Pancreas (tissue), 10 donors: ENCODE measurements around the gene MRM2. TPM values are rescaled to one million over a fixed set of nuclear protein-coding genes. Genes with fewer than 3 reads are reported as not detected.

Experiments used
- ATAC-seq, 4 donors: fragments of 200-7000 bp; cut with Tn5 transposase; one replicate each; pipeline versions ENCODE4 v1.8.0 to v1.9.1; 2020; ENCODE audit warnings: mild to moderate bottlenecking in 4 of 4, moderate library complexity in 4 of 4
- DNase-seq, 6 donors: peaks; one replicate each; pipeline ENCODE4 v3.0.0-alpha.2; 2020
- FAIRE-seq: peaks from 2 replicates; lab custom pipeline; 2012; peaks lifted over from hg19 to GRCh38; lab: Jason Lieb, UNC
- H3K27ac ChIP-seq, 4 donors: fragments of 200-600 bp; sonication (generic); 1 replicate in 3 of 4; 2 replicates in 1 of 4; pipeline versions ENCODE4 v1.5.0 to v1.8.0; 2020
- H3K27me3 ChIP-seq, 4 donors: fragments of 200-600 bp; one replicate each; pipeline ENCODE4 v1.8.0; 2021
- H3K36me3 ChIP-seq, 3 donors: fragments of 200-600 bp; sonication (generic) in 1 of 3; one replicate each; pipeline versions ENCODE4 v1.5.0 to v1.8.0; 2020 to 2021
- H3K4me1 ChIP-seq, 3 donors: fragments of 200-600 bp; one replicate each; pipeline ENCODE4 v1.8.0; 2021
- H3K4me3 ChIP-seq, 4 donors: fragments of 200-600 bp; sonication (generic) in 2 of 4; one replicate each; pipeline versions ENCODE4 v1.5.0 to v1.8.0; 2020 to 2021
- H3K9me3 ChIP-seq, 4 donors: fragments of 200-600 bp; one replicate each; pipeline ENCODE4 v1.8.0; 2021
- WGBS, 2 donors: extraction: QIAGEN DNeasy Blood & Tissue Kit; methylation state at CpG; one replicate each; pipeline ENCODE4 v1.1.7; 2013; 5-methylcytosine and 5-hydroxymethylcytosine counted together
- intact Hi-C, 3 donors: fragments of 100-400 bp; cut with DNase I; formaldehyde crosslinking; loops; one replicate each; pipeline versions ENCODE4 v1.11.1 to v1.14.2; 2022
- polyA plus RNA-seq, 2 donors: library from polyadenylated mRNA; stranded (reverse); fragments of 200-250 nt; gene quantifications; one replicate each; pipeline ENCODE4 v1.2.3, GENCODE V29; 2013
- total RNA-seq, 6 donors: library from RNA; stranded (reverse); fragmentation: NEBNext Ultra II Directional in 4 of 6; extraction: Animal tissue kit (Norgen Biotek cat#: 25700) in 4 of 6; gene quantifications; one replicate each; pipeline versions ENCODE4 v1.2.1 to v1.2.4, GENCODE V29; 2021 to 2023
- TF ChIP-seq, protein P1 (sequence below), 4 donors: fragments of 200-600 bp; sonication (generic) in 3 of 4; IDR thresholded peaks; one replicate each; pipeline versions ENCODE4 v1.5.0 to v1.8.0; 2021; ENCODE audit warnings: antibody characterized with exemption in 4 of 4
- donor health status: healthy with polysubstance abuse.
- donor health status: DM: no; HTN: no; CAD: no; lungs with moderate emphysema.
- donor health status: DM: no; HTN: no; CAD: no.
- donor health status: control.
- donor health status: control.
- donor health status: Bipolar disorder and iron deficiency.
- donor health status: DM: yes; HTN: yes; CAD: no.
- donor health status: DM: no; HTN: no; CAD: no.
- donor health status: DM: no; HTN: no; CAD: no.
- donor health status: DM: yes; HTN: yes; CAD: no.

MRM2 gene
- total and polyA plus RNA-seq, 8 donors, result 3.5 to 12.3 (median 7.8) TPM

DNA sequence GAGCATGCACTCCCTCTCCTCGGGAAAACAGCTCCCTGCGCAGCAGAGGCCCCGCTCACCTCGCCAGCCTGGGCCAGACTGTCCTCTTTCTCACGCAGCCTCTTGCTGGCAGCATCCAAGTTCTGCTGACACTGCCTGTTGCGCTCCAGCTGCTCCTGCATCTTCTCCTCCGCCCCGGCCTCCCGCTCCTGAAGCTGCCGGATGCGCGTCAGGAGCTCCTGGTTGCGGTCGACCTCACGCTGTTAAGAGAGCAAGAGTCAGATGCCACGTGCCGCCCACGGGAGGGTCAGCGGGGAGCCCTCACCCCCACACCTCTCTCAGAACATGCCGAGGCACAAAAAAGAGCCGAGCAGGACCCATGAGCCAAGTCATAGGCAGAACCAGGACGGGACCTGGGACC, 19.5 kb downstream of the MRM2 start:
- Histone ChIP-seq H3K4me1 (no peaks in the 10 kb centered on the region), H3K4me3 (no peak overlapping the region), H3K36me3 (peaks cover 0 to under 1% (median 0%) of the 10 kb centered on the region in 3 donors), H3K9me3 (no peaks in the 10 kb centered on the region), H3K27ac (no peak overlapping the region), H3K27me3 (no peaks in the 10 kb centered on the region)
- WGBS, 2 donors, result 93% methylated on average over 21 to 22 of the region's 22 CpGs
- TF ChIP-seq, protein P1, sequence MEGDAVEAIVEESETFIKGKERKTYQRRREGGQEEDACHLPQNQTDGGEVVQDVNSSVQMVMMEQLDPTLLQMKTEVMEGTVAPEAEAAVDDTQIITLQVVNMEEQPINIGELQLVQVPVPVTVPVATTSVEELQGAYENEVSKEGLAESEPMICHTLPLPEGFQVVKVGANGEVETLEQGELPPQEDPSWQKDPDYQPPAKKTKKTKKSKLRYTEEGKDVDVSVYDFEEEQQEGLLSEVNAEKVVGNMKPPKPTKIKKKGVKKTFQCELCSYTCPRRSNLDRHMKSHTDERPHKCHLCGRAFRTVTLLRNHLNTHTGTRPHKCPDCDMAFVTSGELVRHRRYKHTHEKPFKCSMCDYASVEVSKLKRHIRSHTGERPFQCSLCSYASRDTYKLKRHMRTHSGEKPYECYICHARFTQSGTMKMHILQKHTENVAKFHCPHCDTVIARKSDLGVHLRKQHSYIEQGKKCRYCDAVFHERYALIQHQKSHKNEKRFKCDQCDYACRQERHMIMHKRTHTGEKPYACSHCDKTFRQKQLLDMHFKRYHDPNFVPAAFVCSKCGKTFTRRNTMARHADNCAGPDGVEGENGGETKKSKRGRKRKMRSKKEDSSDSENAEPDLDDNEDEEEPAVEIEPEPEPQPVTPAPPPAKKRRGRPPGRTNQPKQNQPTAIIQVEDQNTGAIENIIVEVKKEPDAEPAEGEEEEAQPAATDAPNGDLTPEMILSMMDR (IDR thresholded peaks at IDR 0.05), result no peak
- no peak for ATAC-seq
- no peak for FAIRE-seq
- intact Hi-C loops, result no loop called here
- DNase-seq, result peak in 1 of 6 donors; percentile 49

DNA sequence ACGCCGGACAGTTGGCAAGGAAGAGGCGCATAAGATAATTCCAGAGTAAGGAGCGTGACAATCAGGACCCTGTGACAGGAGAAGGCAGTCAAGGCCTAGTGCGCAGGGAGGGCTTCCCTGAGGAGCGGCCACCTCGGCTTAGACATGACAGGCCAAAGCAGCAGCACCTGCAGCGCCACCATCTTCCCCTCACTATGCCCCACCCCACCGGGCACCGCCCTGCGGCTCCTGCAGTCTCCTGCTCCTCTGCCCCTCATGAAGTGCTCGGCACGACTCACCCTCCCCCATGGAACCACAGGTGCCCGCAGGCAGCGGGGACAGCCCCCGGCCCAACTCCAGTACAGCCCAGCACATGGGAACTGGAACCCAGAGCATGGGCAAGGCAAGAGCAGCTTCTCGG, 21.1 kb downstream of the MRM2 start:
- H3K4me3 ChIP-seq, result no peak overlapping the region
- WGBS, 2 donors, result 94 to 96% methylated on average over 16 of the region's 17 CpGs
- ATAC-seq (no peak), DNase-seq (peak in 1 of 6 donors; percentile 53), FAIRE-seq (no peak)
- H3K36me3 ChIP-seq, result peaks cover 0 to 9% (median 3%) of the 10 kb centered on the region in 3 donors
- intact Hi-C loops, result no loop called here
- no peak overlapping the region for H3K27ac ChIP-seq
- no peaks in the 10 kb centered on the region for H3K27me3 ChIP-seq
- H3K9me3 ChIP-seq, result no peaks in the 10 kb centered on the region
- H3K4me1 ChIP-seq, result no peaks in the 10 kb centered on the region
- TF ChIP-seq, protein P1 (IDR thresholded peaks at IDR 0.05), result no peak

DNA sequence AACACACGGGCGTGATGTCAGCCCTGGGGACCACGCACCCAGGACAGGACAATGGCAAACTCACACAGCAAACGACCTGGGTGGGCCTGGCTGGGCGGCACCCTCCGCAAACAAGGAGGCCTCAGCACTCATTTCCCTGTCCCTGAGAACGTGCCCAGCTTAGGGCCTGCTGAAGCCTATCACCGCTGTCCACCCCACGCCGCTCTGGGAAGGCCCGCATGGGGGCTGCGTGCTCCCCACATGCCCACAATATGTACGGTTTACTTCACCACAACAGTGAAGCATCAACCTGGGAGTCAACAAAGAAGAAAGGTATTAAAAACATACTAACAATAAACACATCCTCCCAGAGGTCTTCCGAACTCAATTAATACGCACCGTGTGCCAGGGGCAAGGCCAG, 21.5 kb downstream of the MRM2 start:
- DNase-seq, result no peak
- no peak for FAIRE-seq
- 94 to 96% methylated on average over 16 of the region's 16 CpGs for WGBS, 2 donors
- H3K4me3 ChIP-seq, result no peak overlapping the region
- TF ChIP-seq, protein P1 (IDR thresholded peaks at IDR 0.05), result no peak
- H3K27me3 ChIP-seq, result no peaks in the 10 kb centered on the region
- peaks cover 0 to 9% (median 3%) of the 10 kb centered on the region in 3 donors for H3K36me3 ChIP-seq
- H3K9me3 ChIP-seq, result no peaks in the 10 kb centered on the region
- intact Hi-C loops, result no loop called here
- H3K4me1 ChIP-seq, result no peaks in the 10 kb centered on the region
- ATAC-seq, result no peak
- H3K27ac ChIP-seq, result no peak overlapping the region

DNA sequence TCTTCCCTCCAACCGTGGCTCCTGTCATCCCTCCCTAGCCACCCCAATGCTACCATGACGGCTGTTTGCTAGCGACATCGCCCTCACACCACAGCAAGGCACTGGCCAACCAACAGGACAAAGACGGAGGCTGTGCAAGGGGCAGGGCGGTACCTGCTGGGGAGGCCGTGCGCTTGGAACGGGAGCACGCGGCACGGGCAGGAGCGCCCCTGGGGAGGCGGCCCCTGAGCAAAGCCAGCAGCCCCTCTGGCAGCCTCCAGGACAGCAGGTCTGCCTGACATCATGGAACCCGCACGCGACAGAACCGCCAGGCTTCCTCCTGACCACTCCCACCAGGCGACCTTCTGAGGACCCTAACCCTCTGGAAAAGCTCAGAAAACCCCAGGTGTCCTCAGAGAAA, 22.0 kb downstream of the MRM2 start:
- TF ChIP-seq, protein P1 (IDR thresholded peaks at IDR 0.05), result no peak
- no peak overlapping the region for H3K27ac ChIP-seq
- H3K4me3 ChIP-seq, result no peak overlapping the region
- peaks cover 0 to 9% (median 3%) of the 10 kb centered on the region in 3 donors for H3K36me3 ChIP-seq
- H3K4me1 ChIP-seq, result no peaks in the 10 kb centered on the region
- FAIRE-seq (no peak), ATAC-seq (no peak), DNase-seq (no peak)
- H3K27me3 ChIP-seq, result no peaks in the 10 kb centered on the region
- intact Hi-C loops, result no loop called here
- 92 to 97% methylated on average over 19 of the region's 19 CpGs for WGBS, 2 donors
- no peaks in the 10 kb centered on the region for H3K9me3 ChIP-seq

DNA sequence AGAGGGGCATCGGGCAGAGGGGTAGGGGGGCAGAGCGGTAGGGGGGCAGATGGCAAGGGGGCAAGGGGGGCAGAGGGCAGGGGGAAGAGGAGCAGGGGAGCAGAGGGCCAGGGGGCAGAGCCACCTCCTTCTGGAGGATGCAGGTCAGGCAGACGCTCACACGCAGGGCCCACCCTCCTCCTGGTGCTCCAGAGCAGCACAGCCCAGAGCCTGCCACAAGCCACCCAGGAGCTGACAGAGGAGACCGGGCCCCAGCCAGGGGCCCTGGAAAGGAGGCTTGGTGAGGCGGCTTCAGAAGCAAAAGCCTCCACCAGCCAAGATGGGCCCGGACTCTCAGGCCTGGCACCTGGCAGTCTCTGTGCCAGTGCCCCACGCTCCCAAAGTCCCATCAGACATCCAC, 22.4 kb downstream of the MRM2 start:
- Histone ChIP-seq H3K27ac (no peak overlapping the region), H3K9me3 (no peaks in the 10 kb centered on the region), H3K4me1 (no peaks in the 10 kb centered on the region), H3K27me3 (no peaks in the 10 kb centered on the region), H3K4me3 (no peak overlapping the region), H3K36me3 (peaks cover 0 to 9% (median 3%) of the 10 kb centered on the region in 3 donors)
- DNase-seq, result no peak
- no peak for ATAC-seq
- no peak for FAIRE-seq
- intact Hi-C loops, result loop anchor here in 2 of 3 donors (10.0 kb wide), 2 partner anchors 555 to 635 kb away; no protein-coding TSS in a partner anchor
- WGBS, 2 donors, result 93 to 94% methylated on average over 7 to 8 of the region's 8 CpGs
- TF ChIP-seq, protein P1 (IDR thresholded peaks at IDR 0.05), result no peak
